ENCODE data around the gene TRABD2A.
A peak's percentile ranks its signal among the peaks of the same experiment; 100 is the strongest.
"Not testable (repeated sequence)": the region's sequence is repeated elsewhere in the genome, so short reads cannot be mapped to it uniquely, and the experiment has no call there.

The TRABD2A gene

DNA sequence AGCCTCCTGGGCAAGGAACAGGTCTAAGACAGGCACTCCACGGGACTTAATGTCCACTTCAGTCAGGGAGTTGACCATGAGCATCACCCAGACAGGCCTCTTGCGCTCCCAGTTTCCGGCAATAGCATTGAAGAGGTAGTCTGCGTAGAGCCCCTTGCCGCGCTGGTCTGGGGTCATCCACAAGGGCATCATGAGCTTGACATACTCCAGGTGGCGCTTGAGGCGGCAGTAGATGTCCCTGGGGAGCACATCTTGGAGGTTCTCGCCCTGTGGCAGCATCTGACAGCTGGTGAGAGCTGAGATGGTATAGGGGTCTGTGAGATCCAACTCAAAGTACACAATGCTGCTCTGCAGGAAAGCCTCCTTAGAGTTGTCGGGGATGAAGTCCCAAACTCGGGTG lies 10.6 kb downstream of the TRABD2A start:
- Histone ChIP-seq H3K4me2 (ENCODE audit: insufficient read depth, low read length) (no peak overlapping the region), H3K4me1 (ENCODE audit: insufficient read depth, low read length) (no peaks in the 10 kb centered on the region), H3K27me3 (ENCODE audit: insufficient read depth, low read length, poor library complexity) (peaks cover 8% of the 10 kb centered on the region), H3K4me3 (ENCODE audit: low read depth in 1 of 2, low read length in 2 of 2) (no peak overlapping the region), H3K9me3 (ENCODE audit: insufficient read depth, low read length, severe bottlenecking) (no peaks in the 10 kb centered on the region), H3K36me3 (ENCODE audit: insufficient read depth, low read length) (no peaks in the 10 kb centered on the region), H4K20me1 (ENCODE audit: insufficient read depth, low read length) (no peaks in the 10 kb centered on the region), H3K9ac (ENCODE audit: low read depth, low read length) (no peak overlapping the region), H2AFZ (ENCODE audit: low read depth, low read length) (no peak overlapping the region), H3K79me2 (ENCODE audit: insufficient read depth, low read length) (no peaks in the 10 kb centered on the region), H3K27ac (ENCODE audit: low read length) (no peak overlapping the region)
- TF ChIP-seq EZH2 (IDR thresholded peaks at IDR 0.05; ENCODE audit: borderline replicate concordance, low read depth, low read length, severe bottlenecking): no peak
- TF ChIP-seq, protein P1, sequence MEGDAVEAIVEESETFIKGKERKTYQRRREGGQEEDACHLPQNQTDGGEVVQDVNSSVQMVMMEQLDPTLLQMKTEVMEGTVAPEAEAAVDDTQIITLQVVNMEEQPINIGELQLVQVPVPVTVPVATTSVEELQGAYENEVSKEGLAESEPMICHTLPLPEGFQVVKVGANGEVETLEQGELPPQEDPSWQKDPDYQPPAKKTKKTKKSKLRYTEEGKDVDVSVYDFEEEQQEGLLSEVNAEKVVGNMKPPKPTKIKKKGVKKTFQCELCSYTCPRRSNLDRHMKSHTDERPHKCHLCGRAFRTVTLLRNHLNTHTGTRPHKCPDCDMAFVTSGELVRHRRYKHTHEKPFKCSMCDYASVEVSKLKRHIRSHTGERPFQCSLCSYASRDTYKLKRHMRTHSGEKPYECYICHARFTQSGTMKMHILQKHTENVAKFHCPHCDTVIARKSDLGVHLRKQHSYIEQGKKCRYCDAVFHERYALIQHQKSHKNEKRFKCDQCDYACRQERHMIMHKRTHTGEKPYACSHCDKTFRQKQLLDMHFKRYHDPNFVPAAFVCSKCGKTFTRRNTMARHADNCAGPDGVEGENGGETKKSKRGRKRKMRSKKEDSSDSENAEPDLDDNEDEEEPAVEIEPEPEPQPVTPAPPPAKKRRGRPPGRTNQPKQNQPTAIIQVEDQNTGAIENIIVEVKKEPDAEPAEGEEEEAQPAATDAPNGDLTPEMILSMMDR (IDR thresholded peaks at IDR 0.05; ENCODE audit: borderline replicate concordance, extremely low read depth, low read length, poor library complexity, severe bottlenecking): peak; percentile 21
- DNase-seq (peak; percentile 30), ATAC-seq (ENCODE audit: insufficient read depth, low read depth) (peak; percentile 72; the same call in 2 of the 3 replicates)

DNA sequence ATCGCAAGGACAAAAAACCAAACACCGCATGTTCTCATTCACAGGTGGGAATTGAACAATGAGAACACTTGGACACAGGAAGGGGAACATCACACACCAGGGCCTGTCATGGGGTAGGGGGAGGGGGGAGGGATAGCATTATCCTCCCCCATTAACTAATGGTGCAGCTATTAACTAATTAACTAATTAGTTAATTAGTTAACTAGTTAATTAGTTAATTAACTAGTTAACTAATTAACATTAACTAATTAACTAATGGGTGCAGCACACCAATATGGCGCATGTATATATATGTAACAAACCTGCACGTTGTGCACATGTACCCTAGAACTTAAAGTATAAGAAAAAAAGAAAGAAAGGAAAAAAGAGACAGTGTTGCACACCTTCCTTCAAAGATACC lies 12.6 kb downstream of the TRABD2A start:
- not testable (repeated sequence) for H4K20me1 ChIP-seq (ENCODE audit: insufficient read depth, low read length); DNase-seq; ATAC-seq (ENCODE audit: insufficient read depth, low read depth)

DNA sequence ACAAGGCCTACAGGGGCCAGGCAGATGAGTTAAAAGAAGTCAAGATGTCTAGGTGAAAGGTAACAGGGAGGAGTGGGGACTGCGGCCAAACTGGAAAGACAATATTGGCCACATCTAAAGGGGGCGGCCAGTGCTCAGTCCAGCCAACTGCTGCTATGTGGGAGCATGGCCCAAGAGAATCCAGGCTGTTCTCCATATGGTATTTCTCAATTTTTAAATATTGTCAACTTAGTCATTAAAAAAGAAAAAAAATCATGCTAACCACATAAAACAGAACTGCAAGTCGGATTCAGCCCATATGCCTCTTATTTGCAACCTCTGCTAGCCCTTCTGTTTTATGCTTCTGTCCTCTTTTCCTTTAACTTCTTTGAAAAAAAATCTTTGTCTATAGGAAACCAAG lies 14.8 kb downstream of the TRABD2A start:
- no peak overlapping the region for H3K9ac ChIP-seq (ENCODE audit: low read depth, low read length)
- no peaks in the 10 kb centered on the region for H4K20me1 ChIP-seq (ENCODE audit: insufficient read depth, low read length)
- DNase-seq (no peak), ATAC-seq (ENCODE audit: insufficient read depth, low read depth) (no peak)
- H3K4me2 ChIP-seq (ENCODE audit: insufficient read depth, low read length): no peak overlapping the region
- no peaks in the 10 kb centered on the region for H3K4me1 ChIP-seq (ENCODE audit: insufficient read depth, low read length)
- no peaks in the 10 kb centered on the region for H3K36me3 ChIP-seq (ENCODE audit: insufficient read depth, low read length)
- H3K4me3 ChIP-seq (ENCODE audit: low read depth in 1 of 2, low read length in 2 of 2): no peak overlapping the region
- no peaks in the 10 kb centered on the region for H3K9me3 ChIP-seq (ENCODE audit: insufficient read depth, low read length, severe bottlenecking)
- no peaks in the 10 kb centered on the region for H3K79me2 ChIP-seq (ENCODE audit: insufficient read depth, low read length)
- H3K27ac ChIP-seq (ENCODE audit: low read length): no peak overlapping the region
- peaks cover 5% of the 10 kb centered on the region for H3K27me3 ChIP-seq (ENCODE audit: insufficient read depth, low read length, poor library complexity)
- TF ChIP-seq, protein P1 (IDR thresholded peaks at IDR 0.05; ENCODE audit: borderline replicate concordance, extremely low read depth, low read length, poor library complexity, severe bottlenecking): no peak
- TF ChIP-seq EZH2 (IDR thresholded peaks at IDR 0.05; ENCODE audit: borderline replicate concordance, low read depth, low read length, severe bottlenecking): no peak
- no peak overlapping the region for H2AFZ ChIP-seq (ENCODE audit: low read depth, low read length)

More for the DNA sequence above, 12.6 kb downstream of the TRABD2A start:
- H3K4me1 ChIP-seq (ENCODE audit: insufficient read depth, low read length); H3K79me2 ChIP-seq (ENCODE audit: insufficient read depth, low read length); H3K4me2 ChIP-seq (ENCODE audit: insufficient read depth, low read length); H3K9me3 ChIP-seq (ENCODE audit: insufficient read depth, low read length, severe bottlenecking); H3K27me3 ChIP-seq (ENCODE audit: insufficient read depth, low read length, poor library complexity); H3K4me3 ChIP-seq (ENCODE audit: low read depth in 1 of 2, low read length in 2 of 2); H3K36me3 ChIP-seq (ENCODE audit: insufficient read depth, low read length); H2AFZ ChIP-seq (ENCODE audit: low read depth, low read length); H3K27ac ChIP-seq (ENCODE audit: low read length); H3K9ac ChIP-seq (ENCODE audit: low read depth, low read length): not testable (repeated sequence)

DNA sequence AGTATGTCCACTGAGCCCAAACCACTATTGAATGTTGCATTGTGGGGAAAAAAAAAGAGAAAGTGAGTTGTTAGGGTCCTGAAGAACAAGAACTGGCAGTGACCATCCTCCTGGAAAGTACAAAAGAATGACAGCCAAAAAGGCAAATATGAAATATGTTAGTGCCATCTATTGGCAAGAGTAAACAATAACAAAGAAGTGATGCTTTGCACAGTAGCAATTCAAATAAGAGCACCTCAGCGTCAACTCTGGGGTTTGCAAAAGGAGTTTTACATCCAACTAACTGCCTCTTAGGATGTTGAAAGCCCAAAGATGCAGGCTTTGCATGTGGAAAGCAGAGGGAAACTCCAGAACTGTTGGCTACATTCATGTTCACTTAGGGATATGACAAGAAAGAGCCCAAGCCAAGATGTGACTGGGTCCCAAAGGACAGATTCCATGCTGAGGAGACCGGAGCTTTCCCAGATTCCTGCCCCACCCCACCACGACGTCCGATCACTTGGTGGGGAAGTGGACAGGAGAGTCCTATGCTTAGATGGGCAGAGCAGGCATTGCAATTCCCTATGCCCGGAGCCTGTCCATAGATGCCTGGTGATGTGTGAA lies 15.6 kb downstream of the TRABD2A start:
- Histone ChIP-seq H3K4me3 (ENCODE audit: low read depth in 1 of 2, low read length in 2 of 2) (no peak overlapping the region), H3K4me2 (ENCODE audit: insufficient read depth, low read length) (no peak overlapping the region), H3K9me3 (ENCODE audit: insufficient read depth, low read length, severe bottlenecking) (no peaks in the 10 kb centered on the region), H2AFZ (ENCODE audit: low read depth, low read length) (no peak overlapping the region), H3K27me3 (ENCODE audit: insufficient read depth, low read length, poor library complexity) (peaks cover 3% of the 10 kb centered on the region), H3K4me1 (ENCODE audit: insufficient read depth, low read length) (no peaks in the 10 kb centered on the region), H3K9ac (ENCODE audit: low read depth, low read length) (no peak overlapping the region), H3K36me3 (ENCODE audit: insufficient read depth, low read length) (no peaks in the 10 kb centered on the region), H3K27ac (ENCODE audit: low read length) (no peak overlapping the region), H4K20me1 (ENCODE audit: insufficient read depth, low read length) (no peaks in the 10 kb centered on the region), H3K79me2 (ENCODE audit: insufficient read depth, low read length) (no peaks in the 10 kb centered on the region)
- ATAC-seq (ENCODE audit: insufficient read depth, low read depth) (peak; percentile 60; the same call in 2 of the 3 replicates), DNase-seq (no peak)
- TF ChIP-seq, protein P1 (IDR thresholded peaks at IDR 0.05; ENCODE audit: borderline replicate concordance, extremely low read depth, low read length, poor library complexity, severe bottlenecking): peak; percentile 62
- no peak for TF ChIP-seq EZH2 (IDR thresholded peaks at IDR 0.05; ENCODE audit: borderline replicate concordance, low read depth, low read length, severe bottlenecking)

Measured in DND-41 (cell line).